HG03378 (cell line): ENCODE measurements around the gene FLT4.

Experiments
- ATAC-seq: cut with Tn5 transposase; IDR thresholded peaks from one replicate; pipeline ENCODE4 v1.9.1; 2021; ENCODE audit warnings: mild to moderate bottlenecking, moderate library complexity; ENCODE audit not compliant: unreplicated experiment

Gene FLT4

DNA sequence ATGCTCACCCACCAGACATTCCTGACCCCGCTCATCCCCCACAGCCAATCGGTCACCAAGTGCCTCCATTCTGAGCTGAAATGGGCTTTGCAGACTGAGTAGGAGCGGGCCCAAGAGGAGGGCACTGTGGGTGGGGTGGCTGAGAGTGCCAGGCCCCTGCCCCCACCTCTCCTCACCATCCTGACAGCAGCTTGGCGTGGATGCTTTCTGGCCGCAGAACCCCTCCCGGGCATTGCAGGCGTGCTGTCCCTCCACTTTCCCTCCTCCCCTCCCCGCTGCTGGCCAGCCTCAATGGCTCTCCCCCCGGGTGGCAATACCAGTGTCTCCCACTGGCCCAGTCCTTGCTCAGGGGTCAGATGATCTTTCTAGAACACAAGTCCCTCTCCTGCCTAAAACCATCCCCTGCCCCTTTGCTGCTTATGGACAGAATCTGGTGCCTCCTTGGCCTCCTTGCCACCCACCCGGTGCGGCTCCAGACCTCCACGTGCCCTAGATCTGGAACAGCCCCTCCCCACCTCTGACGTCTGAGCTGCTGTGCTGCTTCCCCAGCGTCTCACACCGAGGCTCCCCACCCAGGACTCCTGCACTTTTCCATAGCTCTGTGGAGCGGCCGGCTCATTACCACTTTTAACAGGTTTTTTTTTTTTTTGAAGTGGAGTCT, 6.1 kb downstream of the FLT4 start:
- no peak for ATAC-seq

DNA sequence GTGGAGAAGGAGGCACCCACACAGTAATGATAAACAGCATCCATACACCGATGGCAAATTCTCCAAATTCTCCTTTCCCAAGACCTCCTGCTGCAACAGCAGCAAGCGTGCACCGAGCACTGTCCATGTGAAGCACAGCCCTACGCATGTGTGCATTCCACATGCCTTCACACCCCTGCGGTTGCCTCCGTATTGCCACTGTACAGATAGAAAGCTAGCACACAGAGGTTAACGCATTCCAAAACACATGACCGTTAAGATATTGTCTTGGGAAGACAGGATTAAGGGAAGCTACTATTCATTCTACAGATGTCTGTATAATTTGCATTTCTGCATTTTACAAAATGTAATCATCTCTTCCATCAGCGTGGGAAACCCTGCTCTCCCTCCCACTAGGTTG, 6.6 kb downstream of the FLT4 start:
- ATAC-seq = no peak

DNA sequence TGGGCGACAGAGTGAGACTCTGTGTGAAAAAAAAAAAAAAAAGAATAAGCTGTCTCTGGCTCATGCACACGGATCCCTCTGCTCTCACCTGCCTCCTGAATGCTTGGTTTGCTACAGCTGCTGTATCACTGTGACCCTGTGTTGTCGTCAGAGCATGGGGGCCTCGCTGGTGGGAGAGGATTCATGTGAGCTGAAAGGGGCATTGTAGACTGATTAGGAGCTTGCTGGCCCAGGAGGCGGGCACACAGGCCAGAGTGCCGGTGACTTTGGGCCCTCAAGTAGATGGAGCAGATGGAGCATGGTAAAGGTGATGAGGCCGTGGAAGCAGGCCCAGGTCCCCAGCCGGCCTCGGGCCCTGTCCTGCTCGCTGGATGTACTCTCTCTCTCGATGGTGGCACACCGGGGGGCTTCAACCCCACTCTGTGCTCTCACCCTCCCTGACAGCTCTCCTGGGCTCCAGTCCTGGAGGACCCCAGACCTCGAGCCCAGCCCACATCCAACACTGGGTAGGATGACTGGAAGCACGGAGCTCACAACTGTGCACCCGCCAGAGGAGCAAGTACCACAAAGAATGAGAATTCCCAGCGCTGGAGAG, 7.1 kb downstream of the FLT4 start:
- no peak for ATAC-seq

DNA sequence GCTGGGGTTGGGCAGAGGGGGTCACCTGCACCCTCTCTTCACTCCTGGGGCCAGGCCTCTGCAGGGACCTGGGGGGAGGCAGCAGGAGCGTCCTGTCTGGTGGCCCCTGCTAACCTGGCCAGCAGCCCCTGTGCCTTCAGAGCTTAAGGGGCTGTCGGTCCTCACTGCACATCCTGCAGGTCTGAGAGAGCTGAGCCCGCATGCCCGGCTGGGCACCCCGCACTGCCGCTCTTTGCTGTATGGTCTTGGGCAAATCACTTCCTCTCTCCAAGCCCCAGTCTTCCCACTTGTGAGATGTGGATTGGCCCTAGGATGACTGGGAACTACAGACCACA, 7.9 kb downstream of the FLT4 start:
- no peak for ATAC-seq

DNA sequence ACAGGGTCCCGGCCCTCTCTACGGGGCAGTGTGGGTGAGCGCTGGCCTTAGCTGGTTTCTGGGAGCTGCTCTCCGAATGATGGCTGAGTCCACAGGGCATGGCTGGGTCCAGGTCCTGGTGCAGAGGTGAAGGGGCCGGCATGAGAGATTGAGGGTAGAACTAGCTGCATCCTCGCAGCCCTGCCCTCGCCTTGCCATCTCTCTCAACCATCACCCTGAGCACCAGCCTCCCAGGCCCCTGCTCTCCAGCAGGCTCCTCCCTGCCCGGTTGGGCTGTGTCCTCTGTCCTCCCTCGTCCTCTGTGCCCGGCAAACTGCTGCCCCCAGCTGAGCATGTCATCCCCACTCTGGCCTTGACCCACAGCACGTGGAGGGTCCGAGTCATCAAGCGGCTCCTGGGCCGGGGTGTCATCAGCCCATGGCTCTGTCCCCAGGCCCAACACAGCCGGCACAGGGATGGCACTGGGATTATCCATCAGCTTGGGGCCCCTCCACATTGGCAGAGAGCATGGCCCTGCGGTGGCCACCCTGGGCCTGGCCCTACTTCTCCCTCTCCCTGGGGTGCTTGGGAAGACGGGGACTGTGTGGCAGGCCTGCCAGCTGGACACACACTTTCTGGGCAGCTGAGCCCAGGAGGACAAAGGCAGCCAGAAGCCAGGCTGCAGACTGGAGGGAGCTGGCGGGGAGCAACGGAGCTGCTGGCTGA, 8.4 kb downstream of the FLT4 start:
- no peak for ATAC-seq

DNA sequence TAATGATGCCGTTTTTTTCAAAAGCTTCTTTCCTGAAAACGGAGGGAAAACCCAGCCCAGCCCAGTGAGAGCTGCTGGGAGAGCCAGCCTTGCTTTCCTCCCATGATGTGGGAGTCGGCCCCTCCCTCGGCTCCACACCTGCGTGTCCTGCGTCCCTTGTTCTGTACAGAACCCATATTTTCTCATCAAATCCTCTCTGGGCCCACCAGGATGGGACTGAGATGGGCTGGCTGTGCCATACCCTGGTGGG, 8.9 kb downstream of the FLT4 start:
- ATAC-seq = no peak

DNA sequence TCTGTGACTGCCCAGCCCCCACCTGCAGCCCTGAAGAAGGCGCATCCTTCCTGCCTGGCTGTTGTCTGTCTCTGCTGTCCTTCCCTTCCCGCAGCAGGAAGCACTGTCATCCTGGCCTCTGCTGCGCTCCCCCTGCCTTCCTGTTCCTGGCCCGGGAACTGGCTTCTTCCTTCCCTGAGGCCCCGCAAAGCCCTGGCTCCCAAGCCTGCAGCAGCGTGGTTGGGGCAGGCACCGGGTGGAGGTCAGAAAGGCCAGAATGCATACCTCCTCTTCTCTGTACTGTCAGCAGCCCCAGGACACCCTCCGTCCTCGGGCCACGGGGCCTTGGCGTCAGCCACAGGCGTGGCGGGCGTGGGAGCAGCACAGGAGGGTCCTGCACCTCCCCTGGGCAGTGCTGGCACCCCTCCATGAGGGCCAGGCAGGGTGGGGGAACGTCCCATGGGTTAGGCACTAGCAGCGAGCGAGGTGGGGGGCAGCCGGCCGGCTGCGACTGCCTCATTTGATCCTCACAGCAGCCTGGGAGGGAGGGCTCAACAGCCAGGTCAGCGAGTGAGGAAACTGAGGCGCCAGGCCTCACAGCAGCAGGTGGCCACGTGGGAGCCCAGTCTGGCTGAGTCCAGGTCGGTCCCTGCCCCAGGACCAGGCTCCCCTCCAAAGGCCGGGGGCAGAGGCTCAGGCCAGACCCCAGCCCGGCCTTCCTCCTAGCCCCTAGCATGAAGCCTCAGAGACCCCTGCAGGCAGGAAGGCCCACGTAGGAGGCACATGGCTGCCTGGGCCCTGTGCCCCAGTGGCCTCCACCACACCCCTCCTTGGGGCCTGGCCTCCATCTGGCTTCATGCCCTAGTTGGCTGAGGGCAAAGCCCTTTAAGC, 9.4 kb downstream of the FLT4 start:
- ATAC-seq = no peak

DNA sequence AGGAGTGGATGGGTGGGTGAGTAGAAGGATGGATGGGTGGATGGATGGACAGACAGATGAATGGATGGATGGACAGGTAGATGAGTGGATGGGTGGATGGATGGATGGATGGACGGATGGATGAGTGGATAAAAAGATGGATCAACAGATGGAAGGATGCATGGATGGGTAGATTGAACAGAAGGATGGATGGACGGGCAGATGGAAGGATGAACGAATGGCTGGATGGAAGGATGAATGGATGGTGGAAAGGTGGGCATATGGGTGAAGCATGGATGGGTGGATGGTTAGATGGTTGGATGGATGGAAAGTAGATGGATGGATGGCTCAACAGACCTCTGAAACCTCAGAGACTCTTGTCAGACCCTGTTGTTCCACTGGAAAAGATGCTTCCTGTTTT, 10.1 kb downstream of the FLT4 start:
- ATAC-seq = no peak

DNA sequence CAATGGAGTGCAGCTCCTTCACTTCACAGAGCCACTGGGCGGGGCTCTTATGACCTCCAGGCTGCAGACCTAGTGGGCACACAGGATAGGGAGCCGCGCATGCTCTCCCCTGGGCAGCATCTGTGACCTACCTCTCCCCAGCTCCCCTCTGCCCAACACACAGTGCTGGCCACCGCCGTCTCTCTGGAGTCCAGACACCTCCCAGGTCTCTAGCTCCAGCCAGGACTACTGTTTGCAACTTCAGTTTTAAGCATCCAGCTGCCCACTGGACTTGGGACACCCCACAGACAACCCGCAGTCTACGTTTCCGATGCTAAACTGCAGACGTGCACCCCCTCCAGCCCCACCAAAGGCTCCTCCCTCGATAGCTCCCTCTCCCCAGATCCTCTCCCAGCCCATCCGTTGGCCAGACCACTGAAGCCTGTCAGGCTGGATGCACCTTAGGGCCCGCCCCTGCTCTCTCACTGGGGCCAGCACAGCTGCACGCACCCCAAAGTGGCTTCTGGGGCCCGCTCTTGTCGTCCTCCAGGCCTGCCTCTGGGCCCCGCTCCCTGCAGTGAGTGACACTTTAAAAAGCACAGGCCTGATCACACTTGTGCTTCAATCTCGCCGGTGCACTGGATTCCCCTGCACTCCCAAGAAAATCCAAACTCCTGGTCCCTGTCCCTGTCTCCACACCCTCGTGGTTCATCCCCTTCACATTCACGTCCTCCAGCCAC, 11.3 kb downstream of the FLT4 start:
- no peak for ATAC-seq

DNA sequence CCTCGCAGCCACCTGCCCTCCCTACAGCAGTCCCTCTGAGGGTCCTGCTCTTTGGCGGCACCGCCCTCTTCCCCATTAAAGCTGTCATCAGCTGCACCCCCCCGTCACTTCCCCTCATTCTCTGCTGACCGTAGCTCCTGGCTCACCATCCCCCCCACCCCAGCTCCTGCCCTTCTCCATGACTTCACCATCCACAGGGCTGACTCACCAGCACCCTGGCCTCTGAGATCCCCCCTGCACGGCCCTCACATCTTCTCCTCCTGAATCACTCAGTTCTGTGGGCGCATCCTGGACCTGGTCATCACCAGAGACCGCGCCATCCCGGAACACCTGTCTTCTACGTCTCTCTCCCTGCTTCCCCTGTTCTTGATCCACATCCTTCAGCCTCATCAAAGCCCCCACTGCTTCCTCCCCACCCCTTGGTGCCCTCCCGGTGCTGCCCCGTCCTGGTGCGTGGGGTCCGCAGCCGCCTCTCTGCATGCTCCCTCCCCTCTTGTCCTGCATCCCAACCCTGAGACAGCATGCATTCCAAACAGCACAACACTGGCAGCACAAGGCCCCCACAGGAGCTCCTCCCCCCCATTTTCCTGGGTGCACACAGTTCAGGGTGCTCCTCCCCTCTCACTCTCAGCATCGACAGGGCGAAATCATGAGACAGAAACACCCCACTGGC, 12.9 kb downstream of the FLT4 start:
- no peak for ATAC-seq

DNA sequence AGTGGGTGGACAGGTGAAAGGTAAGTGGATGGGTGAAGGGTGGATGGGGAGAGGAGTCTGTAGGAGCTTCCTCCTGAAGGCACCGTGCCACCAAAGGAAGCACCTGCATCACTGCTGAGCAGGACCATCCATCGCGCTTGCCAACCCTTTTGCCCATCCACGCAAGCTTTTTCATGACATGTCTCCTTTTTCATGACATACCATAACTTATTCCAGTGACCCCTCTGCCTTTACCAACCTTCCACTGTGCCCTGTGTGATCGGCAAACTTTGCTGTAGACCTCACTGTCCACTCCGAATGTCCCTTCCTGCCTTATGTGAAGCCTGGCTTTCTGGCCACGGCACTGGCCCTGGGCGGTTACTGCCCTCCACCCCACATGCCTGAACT, 13.4 kb downstream of the FLT4 start:
- ATAC-seq = no peak

DNA sequence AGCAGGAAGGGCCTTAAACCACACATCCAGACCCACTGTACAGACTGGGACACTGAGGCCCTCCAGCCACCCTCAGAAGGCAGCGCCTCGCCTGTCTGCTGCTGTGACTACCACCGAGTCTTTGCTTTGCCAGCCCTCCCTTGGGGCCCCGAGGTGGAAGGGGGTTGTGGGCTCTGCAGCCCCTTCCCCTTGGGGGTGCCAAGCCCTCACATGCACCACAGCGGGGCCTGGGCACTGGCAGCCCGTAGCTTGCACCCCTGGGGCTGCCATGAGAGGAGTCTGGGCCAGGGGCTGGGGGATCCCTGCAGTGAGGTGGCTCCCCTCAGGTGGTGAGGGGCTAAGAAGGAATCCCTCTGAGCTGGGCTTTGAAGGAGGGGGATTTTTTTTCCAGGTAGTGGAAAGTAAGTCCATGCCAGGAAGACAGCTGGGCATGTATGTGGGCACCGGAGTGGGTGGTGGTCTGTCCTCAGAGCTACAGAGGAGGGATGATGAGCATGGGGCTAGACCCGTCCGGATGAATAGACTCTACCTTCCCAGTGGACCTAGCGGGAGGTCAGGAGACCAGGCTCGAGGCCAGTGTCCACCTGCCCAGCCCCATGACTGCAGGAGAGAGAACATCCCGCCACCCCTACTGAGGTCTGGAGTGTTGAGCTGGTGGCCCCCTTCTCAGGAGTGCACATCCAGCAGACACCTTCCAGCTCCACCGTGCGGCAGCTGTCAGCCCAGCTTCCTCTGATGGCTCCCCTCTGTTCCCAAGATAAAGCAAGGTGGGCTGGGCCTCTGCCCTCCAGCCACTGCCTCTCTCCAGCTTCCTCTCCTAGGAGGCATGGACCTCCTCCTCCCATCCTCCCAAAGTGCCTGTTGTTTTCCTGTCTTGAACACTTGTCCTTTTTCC, 15.9 kb downstream of the FLT4 start:
- no peak for ATAC-seq

DNA sequence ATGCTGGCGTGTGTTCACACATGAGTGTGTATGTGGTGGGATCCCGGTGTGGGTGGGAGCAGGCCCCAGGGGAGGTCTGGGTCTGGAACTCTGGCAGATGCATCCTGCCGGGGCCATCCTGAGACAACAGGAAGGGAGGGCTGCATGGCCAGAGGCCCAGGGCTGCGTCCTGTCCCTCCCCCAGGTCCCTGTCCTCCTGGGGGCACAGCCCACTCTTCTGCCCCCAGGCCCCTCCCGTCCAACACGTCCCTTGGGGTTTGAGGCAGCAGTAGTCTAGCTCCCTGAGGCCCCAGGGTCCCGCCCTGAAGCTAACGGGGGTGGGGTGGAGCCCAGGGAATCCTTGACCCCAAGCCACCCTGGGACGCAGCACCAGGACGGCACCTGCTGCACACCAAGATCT, 16.6 kb downstream of the FLT4 start:
- ATAC-seq = no peak

DNA sequence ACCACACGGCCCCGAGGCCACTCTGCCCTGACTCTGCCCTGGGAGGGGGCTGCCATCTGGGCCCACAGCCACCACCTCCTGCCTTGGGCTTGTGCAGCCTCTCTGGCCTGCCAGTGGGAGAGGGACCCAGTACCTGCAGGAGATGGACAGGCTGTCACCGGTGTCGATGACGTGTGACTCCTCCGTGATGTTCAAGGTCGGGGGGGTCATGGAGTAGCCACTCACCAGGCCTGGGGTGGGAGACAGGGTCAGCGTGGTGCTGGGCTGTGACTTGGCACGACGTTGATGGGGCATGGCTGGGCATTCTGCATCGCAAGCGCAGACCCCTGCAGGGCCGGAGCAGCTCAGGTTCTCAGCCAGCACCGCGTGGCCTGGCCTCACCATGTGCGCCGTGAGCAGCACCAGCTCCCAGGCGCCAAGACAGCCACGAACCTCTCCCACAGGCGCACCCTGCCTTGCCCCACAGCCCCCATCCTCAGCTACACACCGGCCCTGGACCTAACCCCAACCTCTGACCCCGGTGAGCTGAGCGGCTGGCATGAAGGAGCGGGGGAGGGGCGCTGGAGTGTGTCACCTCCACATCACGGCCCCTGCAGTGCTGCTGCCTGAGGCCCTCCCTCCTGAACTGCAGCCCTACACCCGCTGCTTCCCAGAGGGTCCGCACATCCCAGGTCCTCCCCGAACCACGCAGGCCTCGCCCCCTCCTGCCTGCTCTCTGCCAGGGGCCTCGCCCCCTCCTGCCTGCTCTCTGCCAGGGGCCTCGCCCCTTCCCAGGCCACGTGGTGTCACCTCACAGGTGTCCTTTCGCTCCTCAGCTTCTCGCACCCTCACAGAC, 17.6 kb downstream of the FLT4 start:
- ATAC-seq = no peak

DNA sequence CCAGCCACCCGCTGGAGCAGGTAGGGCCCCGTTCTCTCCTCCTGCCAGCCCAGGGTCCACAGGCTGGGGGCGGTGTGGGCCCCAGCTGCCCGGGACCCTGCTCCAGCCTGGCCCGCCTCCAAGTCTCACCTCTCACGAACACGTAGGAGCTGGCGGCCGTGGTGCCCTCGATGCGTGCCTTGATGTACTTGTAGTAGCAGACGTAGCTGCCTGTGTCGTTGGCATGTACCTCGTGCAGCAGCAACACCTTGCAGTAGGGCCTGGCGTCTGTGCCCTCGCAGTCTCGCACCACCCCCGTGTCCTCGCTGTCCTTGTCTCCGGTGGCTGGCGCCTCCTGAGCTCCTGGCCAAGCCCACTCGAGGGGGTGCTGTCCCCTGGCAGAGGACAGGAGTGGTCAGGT, 19.0 kb downstream of the FLT4 start:
- ATAC-seq = no peak

DNA sequence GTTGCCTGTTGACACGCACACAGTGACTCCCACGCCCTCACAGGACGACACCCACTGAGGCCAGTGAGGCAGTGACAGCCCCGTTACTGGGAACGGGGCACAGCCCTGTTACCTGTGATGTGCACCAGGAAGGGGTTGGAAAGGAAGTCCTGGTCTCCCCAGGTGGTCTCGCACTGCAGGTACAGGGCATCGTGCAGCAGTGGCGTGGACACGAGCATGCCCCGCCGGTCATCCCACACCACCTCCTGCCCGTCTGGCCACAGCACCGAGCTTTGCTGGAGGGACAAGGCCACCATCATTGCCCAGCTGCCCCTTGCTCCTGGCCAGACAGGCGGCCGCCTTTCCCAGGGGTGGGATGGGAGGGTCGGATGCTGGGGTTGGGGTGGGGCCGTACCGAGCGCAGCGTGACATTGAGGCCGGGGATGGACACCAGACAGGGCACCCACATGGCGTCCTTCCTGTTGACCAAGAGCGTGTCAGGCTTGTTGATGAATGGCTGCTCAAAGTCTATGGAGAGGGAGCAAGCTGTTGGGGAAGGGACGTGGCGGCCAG, 19.5 kb downstream of the FLT4 start:
- no peak for ATAC-seq

DNA sequence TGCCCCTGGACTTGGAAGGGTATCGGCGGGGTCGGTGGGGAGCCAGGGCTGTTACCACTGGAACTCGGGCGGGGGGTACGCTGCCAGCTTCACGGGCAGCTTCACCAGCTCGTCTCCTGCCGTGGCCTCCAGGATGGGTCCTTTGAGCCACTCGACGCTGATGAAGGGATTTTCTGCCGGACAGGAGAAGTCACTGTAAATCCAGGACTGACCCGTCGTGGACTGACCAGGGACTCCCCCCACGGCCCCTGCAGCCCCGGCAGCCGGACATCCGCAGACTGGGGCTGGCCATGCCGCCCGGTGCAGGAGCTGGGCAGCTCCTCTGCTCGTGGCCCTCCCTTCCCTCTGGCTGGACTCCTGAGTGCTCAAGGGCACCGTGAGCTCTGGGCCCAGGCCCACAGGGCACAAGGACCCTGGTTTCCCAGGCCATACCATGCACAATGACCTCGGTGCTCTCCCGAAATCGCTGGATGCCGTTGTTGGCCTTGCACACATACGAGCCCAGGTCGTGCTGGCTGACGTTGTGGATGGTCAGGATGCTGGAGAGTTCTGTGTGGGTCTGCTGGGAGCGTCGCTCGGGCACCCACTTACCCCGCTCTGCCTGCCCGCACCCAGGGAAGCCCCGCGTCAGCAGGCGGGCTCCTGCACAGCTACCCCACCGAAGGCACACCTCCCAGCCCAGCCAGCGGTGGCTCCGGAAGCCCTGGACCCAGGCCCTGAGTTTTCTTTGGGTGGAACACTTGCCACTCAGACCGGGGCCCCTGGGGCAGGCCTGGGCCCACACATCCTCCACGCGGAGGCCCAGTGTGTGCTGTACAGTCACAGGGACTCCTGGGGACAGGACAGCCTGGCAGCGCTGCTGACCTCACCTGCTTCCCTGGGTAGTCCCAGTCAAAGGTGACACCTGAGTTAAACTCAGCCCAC, 20.3 kb downstream of the FLT4 start:
- ATAC-seq = no peak

DNA sequence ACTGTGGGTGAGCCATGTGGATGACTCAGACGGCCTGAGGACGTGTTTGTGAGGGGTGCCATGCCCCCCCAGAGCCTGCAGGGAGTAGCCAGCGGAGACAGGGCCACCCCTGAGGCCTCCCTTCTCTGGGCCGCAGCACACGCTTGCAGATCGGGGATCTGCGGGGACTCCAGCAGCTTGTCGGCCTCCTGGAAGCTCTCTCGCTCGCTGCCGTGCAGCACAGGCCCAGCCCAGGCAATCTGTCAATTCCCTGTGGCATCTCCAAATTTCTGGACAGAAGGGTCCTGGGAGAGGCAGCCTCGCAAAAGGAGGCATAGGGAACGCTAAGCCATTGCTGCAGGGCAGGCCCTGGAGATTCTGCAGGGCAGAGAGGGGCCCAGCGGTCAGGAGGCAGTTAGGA, 21.2 kb downstream of the FLT4 start:
- no peak for ATAC-seq
